HPDE6-E6E7 (cell line): ENCODE data around the gene TRIP10.
"Not testable (repeated sequence)": the region's sequence is repeated elsewhere in the genome, so short reads cannot be mapped to it uniquely, and the experiment has no call there.

Experiments
- DNase-seq: peaks from one replicate; pipeline ENCODE4 v3.0.0; 2011; ENCODE audit warnings: missing footprints; ENCODE audit errors: extremely low spot score

Gene TRIP10

GRCh38 chr19:6767357-6768235 lies 28.1 kb downstream of the TRIP10 start, which contains the start of gene SH2D3A:
Gene SH2D3A (minus strand): TSS chr19:6767435. CDS start chr19:6763748, 3,687 bp downstream.
- peak; percentile 94 for DNase-seq

- DNase-seq, result no peak
Observed at GRCh38 chr19:6768236-6768785, 28.8 kb downstream of the TRIP10 start.

GRCh38 chr19:6769006-6769619 lies 29.6 kb downstream of the TRIP10 start:
- DNase-seq, result no peak

- DNase-seq, result not testable (repeated sequence)
Observed at GRCh38 chr19:6771648-6772027, 32.2 kb downstream of the TRIP10 start.

- no peak for DNase-seq
Observed at GRCh38 chr19:6772028-6772865, 32.8 kb downstream of the TRIP10 start, which contains the start of gene VAV1. Gene VAV1 (plus strand): TSS chr19:6772708. CDS start chr19:6772808, 100 bp downstream.

GRCh38 chr19:6772866-6773322 lies 33.4 kb downstream of the TRIP10 start:
- no peak for DNase-seq

GRCh38 chr19:6773323-6773931 lies 33.9 kb downstream of the TRIP10 start:
- DNase-seq, result no peak

GRCh38 chr19:6774821-6775707 lies 35.6 kb downstream of the TRIP10 start:
- no peak for DNase-seq

GRCh38 chr19:6776045-6776444 lies 36.6 kb downstream of the TRIP10 start:
- not testable (repeated sequence) for DNase-seq

GRCh38 chr19:6776999-6777398 lies 37.5 kb downstream of the TRIP10 start:
- DNase-seq, result no peak

GRCh38 chr19:6777434-6777833 lies 38.0 kb downstream of the TRIP10 start:
- DNase-seq, result no peak

- DNase-seq, result no peak
Observed at GRCh38 chr19:6778386-6778785, 38.9 kb downstream of the TRIP10 start.

GRCh38 chr19:6779206-6779605 lies 39.7 kb downstream of the TRIP10 start:
- DNase-seq, result no peak

- no peak for DNase-seq
Observed at GRCh38 chr19:6787393-6787792, 47.9 kb downstream of the TRIP10 start.

- no peak for DNase-seq
Observed at GRCh38 chr19:6788896-6789295, 49.4 kb downstream of the TRIP10 start.

GRCh38 chr19:6790194-6791128 lies 51.0 kb downstream of the TRIP10 start:
- no peak for DNase-seq

- DNase-seq, result no peak
Observed at GRCh38 chr19:6791237-6791636, 51.8 kb downstream of the TRIP10 start.

GRCh38 chr19:6793411-6793810 lies 53.9 kb downstream of the TRIP10 start:
- DNase-seq, result no peak

- no peak for DNase-seq
Observed at GRCh38 chr19:6793973-6794372, 54.5 kb downstream of the TRIP10 start.
